ENCODE results near the gene P4HA2. TPM values are rescaled to one million over a fixed set of nuclear protein-coding genes. Genes with fewer than 3 reads are reported as not detected.

P4HA2 gene
- total and polyA plus RNA-seq, 2 of the 8 experiments (the other 6 are each of a cell fraction or from before 2014, with no cell fraction given): 7.4 to 9.3 TPM

- Histone ChIP-seq H3K4me1 (replicated peaks in 1 of 4; ENCODE audit: control insufficient read depth in 3 of 4, insufficient read depth in 4 of 4, low read length in 3 of 4) (peaks cover 0 to 7% (median 5%) of the 10 kb centered on the region in 4 experiments; a peak in 4 of 7 replicates), H3K27ac (ENCODE audit: low read depth, low read length) (no peak overlapping the region), H3K79me1 (ENCODE audit: low read depth, low read length) (no peaks in the 10 kb centered on the region), H3K27me3 (replicated peaks in 1 of 4; ENCODE audit: control insufficient read depth in 3 of 4, extremely low read depth in 1 of 4, insufficient read depth in 3 of 4, low read length in 3 of 4) (peaks cover 3 to 22% (median 20%) of the 10 kb centered on the region in 4 experiments), H2BK12ac (ENCODE audit: low read depth, low read length) (no peak overlapping the region), H3K36me3 (ENCODE audit: control insufficient read depth in 2 of 4, insufficient read depth in 4 of 4, low read length in 3 of 4) (no peaks in the 10 kb centered on the region), H3K14ac (ENCODE audit: insufficient read length) (no peak overlapping the region), H3K23me2 (ENCODE audit: low read depth, low read length) (peaks cover 5% of the 10 kb centered on the region), H3K9me3 (ENCODE audit: insufficient read depth in 2 of 2, low read depth in 1 of 2, low read length in 1 of 2) (no peaks in the 10 kb centered on the region), H2AFZ (ENCODE audit: low read length) (no peak overlapping the region), H4K5ac (ENCODE audit: insufficient read length, low read depth, low read length) (no peak overlapping the region), H3K4me2 (ENCODE audit: insufficient read depth in 1 of 2, low read depth in 2 of 2, low read length in 2 of 2) (0 out of 4 replicates have a peak overlapping the region, but pooled peaks of 1 of the 2 experiments have one; percentile 40), H2BK120ac (replicated peaks; ENCODE audit: low read depth, low read length) (no peak overlapping the region), H3K79me2 (ENCODE audit: control insufficient read depth in 1 of 2, insufficient read depth in 2 of 2, low read length in 2 of 2) (no peaks in the 10 kb centered on the region), H2BK15ac (ENCODE audit: low read length) (0 out of 2 replicates have a peak overlapping the region, but pooled peaks have one; percentile 61), H4K8ac (ENCODE audit: extremely low read depth, insufficient read depth, low read length) (no peak overlapping the region), H4K20me1 (replicated peaks in 1 of 2; ENCODE audit: control insufficient read depth in 1 of 2, insufficient read depth in 2 of 2, low read length in 2 of 2) (peaks cover 0 to 1% of the 10 kb centered on the region in 2 experiments), H3K4me3 (ENCODE audit: extremely low read depth in 1 of 4, insufficient read depth in 2 of 4, low read depth in 3 of 4, low read length in 4 of 4) (no peak overlapping the region), H3K23ac (ENCODE audit: insufficient read length) (no peak overlapping the region), H2BK20ac (ENCODE audit: low read length) (no peak overlapping the region), H3K18ac (ENCODE audit: extremely low read depth, low read length) (no peak overlapping the region; the same call in 1 of the 2 replicates), H3K9ac (replicated peaks in 1 of 4; ENCODE audit: extremely low read depth in 1 of 4, low read depth in 3 of 4, low read length in 3 of 4) (no peak overlapping the region), H2AK5ac (ENCODE audit: low read depth, low read length) (no peak overlapping the region), H3K4ac (replicated peaks; ENCODE audit: insufficient read length, low read depth, low read length) (no peak overlapping the region), H2BK5ac (ENCODE audit: low read depth, low read length) (no peak overlapping the region), H4K91ac (replicated peaks; ENCODE audit: insufficient read length, low read length) (no peak overlapping the region), H3K56ac (replicated peaks; ENCODE audit: insufficient read length, low read depth, low read length) (no peak overlapping the region)
- 90% methylated on average over 13 of the region's 13 CpGs; no CpG with 5 or more reads in 1 of the 2 experiments for WGBS, 2 experiments (ENCODE audit: extremely low coverage in 1 of 2, insufficient coverage in 1 of 2, insufficient read length in 1 of 2, insufficient replicate concordance in 2 of 2, low coverage in 1 of 2, low lambda C conversion rate in 2 of 2, missing lambda C conversion rate in 1 of 2)
- ChIA-PET CTCF (ENCODE audit: partially characterized antibody) (interaction anchor here (0.8 to 3.9 kb wide), 7 partner anchors 9 to 160 kb away, joined by 3 to 25 read pairs (median 4); no protein-coding TSS in a partner anchor), POLR2A (ENCODE audit: partially characterized antibody) (no interaction called here)
- DNase-seq (ENCODE audit: low read depth in 1 of 2, low spot score in 2 of 2) (no peak), FAIRE-seq (no peak)
- no peak for TF ChIP-seq CBX8 (IDR thresholded peaks at IDR 0.05; ENCODE audit: borderline replicate concordance, low read depth, low read length)
- no peak for TF ChIP-seq RBBP5 (IDR thresholded peaks at IDR 0.05; ENCODE audit: borderline replicate concordance, low read depth, low read length)
- no peak for TF ChIP-seq SUZ12 (IDR thresholded peaks at IDR 0.05; ENCODE audit: low read length)
- no peak for TF ChIP-seq NANOG (IDR thresholded peaks at IDR 0.05; ENCODE audit: insufficient read depth, low read depth, low read length, poor library complexity, severe bottlenecking)
Measured at GRCh38 chr5:132225165-132226032, 2.3 kb downstream of the P4HA2 start.

Measured in H1 (cell line).